GM12872 (cell line): ENCODE measurements around the gene LPAR3.

Experiments
- TF ChIP-seq, protein P1 (sequence below): IDR thresholded peaks from 3 replicates; pipeline ENCODE4 v1.5.1; 2011; ENCODE audit warnings: low read depth, mild to moderate bottlenecking, low read length, moderate library complexity; ENCODE audit not compliant: insufficient read depth

The LPAR3 gene

GRCh38 chr1:84877592-84877991, 15.4 kb downstream of the LPAR3 start:
- TF ChIP-seq, protein P1, sequence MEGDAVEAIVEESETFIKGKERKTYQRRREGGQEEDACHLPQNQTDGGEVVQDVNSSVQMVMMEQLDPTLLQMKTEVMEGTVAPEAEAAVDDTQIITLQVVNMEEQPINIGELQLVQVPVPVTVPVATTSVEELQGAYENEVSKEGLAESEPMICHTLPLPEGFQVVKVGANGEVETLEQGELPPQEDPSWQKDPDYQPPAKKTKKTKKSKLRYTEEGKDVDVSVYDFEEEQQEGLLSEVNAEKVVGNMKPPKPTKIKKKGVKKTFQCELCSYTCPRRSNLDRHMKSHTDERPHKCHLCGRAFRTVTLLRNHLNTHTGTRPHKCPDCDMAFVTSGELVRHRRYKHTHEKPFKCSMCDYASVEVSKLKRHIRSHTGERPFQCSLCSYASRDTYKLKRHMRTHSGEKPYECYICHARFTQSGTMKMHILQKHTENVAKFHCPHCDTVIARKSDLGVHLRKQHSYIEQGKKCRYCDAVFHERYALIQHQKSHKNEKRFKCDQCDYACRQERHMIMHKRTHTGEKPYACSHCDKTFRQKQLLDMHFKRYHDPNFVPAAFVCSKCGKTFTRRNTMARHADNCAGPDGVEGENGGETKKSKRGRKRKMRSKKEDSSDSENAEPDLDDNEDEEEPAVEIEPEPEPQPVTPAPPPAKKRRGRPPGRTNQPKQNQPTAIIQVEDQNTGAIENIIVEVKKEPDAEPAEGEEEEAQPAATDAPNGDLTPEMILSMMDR = no peak

- TF ChIP-seq, protein P1 = no peak
These were observed 16.7 kb downstream of the LPAR3 start for GRCh38 chr1:84876353-84876752.

DNA sequence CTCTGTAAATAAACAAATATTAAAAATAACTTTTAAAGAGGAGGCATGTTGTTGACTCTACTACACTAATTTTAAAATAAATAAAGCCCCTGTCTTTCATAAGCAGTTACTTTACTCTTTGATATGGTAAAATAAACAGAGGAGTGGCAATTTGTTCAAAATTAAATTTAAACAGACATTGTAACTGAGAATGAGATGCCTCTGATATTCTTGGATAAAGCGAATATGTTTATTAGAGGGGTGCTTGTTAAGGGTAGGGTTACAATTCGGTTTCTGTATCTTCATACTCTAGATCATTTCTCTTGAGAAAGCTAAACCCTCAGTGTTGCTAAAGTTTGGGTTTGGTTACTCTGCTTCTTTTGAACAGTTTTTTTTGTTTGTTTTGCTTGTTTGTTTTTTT, 19.6 kb downstream of the LPAR3 start:
- TF ChIP-seq, protein P1 = no peak

DNA sequence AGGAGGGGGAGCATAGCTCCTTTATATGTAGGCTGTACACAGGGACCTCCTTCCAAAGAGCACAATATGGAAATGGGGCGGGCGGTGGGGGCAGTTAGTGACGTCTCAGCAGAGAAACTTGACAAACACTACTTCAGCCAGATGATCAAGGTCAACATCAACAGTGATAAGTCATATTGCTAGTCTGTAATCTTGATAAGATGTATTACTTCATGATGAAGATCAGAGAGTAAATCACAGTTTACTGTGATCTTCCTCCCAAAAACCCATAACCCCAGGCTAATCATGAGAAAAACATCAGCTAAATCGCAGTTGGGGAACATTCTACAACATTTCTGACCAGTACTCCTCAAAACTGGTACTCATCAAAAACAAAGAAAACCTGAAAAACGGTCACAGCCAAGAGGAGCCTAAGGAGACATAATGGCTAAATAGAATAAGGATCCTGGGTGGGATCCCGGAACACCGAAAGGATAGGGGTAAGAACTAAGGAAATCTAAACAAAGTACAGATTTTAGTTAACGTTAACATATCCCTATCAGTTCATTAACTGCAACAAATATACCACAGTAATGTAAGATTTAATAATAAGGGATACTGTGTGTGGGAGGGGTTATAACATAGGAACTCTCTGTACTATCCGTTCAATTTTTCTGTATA, 20.2 kb downstream of the LPAR3 start:
- TF ChIP-seq, protein P1 = no peak

- TF ChIP-seq, protein P1 = no peak
These were observed 21.8 kb downstream of the LPAR3 start for GRCh38 chr1:84871181-84871580.

- TF ChIP-seq, protein P1 = no peak
These were observed 22.4 kb downstream of the LPAR3 start for GRCh38 chr1:84870591-84870990.

DNA sequence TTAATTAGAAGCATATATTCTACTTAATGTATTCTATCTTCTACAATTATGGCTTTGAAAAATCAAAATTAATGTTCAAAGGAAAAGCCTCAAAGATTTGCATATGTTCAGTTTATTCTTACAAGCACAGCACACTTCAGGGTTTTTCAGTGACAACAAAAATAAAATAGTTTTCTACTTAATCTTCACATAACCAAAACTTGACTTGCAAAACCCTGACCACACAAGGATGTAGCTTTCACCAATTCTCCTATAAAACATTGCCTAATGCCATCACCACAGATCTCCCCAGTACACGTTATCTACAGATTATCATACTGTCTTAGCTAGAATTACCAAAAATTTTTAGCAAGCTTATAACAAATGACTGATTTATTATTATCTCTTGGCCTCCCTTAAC, 23.3 kb downstream of the LPAR3 start:
- TF ChIP-seq, protein P1 = no peak
